Tibial nerve (tissue), 4 donors: ENCODE measurements around the gene SYDE1. TPM values are rescaled to one million over a fixed set of nuclear protein-coding genes. Genes with fewer than 3 reads are reported as not detected.
"Not testable (repeated sequence)": the region's sequence is repeated elsewhere in the genome, so short reads cannot be mapped to it uniquely, and the experiment has no call there.

ENCODE experiments used
- DNase-seq, 2 donors: peaks; one replicate each; pipeline ENCODE4 v3.0.0-alpha.2; 2019; ENCODE audit warnings: low spot score in 2 of 2
- H3K27ac ChIP-seq, 4 donors: fragments of 200-600 bp; sonication (generic) in 3 of 4; one replicate each; pipeline ENCODE4 v1.5.1; 2017 to 2019; ENCODE audit warnings: mild to moderate bottlenecking in 1 of 4
- H3K27me3 ChIP-seq, 2 donors: fragments of 200-600 bp; sonication (generic) in 1 of 2; one replicate each; pipeline versions ENCODE4 v1.5.1 to v1.6.0; 2017 to 2019
- H3K36me3 ChIP-seq, 3 donors: fragments of 200-600 bp; sonication (generic); one replicate each; pipeline ENCODE4 v1.5.1; 2018 to 2019
- H3K4me1 ChIP-seq, 4 donors: fragments of 200-600 bp; sonication (generic) in 3 of 4; one replicate each; pipeline ENCODE4 v1.5.1; 2017 to 2019
- H3K4me3 ChIP-seq, 4 donors: fragments of 200-600 bp; sonication (generic) in 3 of 4; one replicate each; pipeline ENCODE4 v1.5.1; 2017 to 2019; ENCODE audit warnings: mild to moderate bottlenecking in 1 of 4, moderate library complexity in 1 of 4
- H3K9me3 ChIP-seq, 4 donors: fragments of 200-600 bp; sonication (generic) in 3 of 4; one replicate each; pipeline ENCODE4 v1.5.1; 2017 to 2019
- CTCF ChIP-seq, 5 experiments: fragments of 200-600 bp in 3 of 5; fragments of 450-650 bp in 2 of 5; sonication (generic) in 3 of 5; IDR thresholded peaks; one replicate each; pipeline ENCODE4 v1.5.1; 2016 to 2019; ENCODE audit warnings: antibody characterized with exemption in 5 of 5, mild to moderate bottlenecking in 3 of 5, moderate library complexity in 2 of 5
- EP300 ChIP-seq, 2 donors: sonication (generic); formaldehyde crosslinking; IDR thresholded peaks; one replicate each; pipeline ENCODE4 v1.6.1; 2017; ENCODE audit warnings: antibody characterized with exemption in 2 of 2, mild to moderate bottlenecking in 1 of 2
- POLR2A ChIP-seq, 2 donors: fragments of 450-650 bp; IDR thresholded peaks; one replicate each; pipeline ENCODE4 v1.6.1; 2017; ENCODE audit warnings: antibody characterized with exemption in 2 of 2, mild to moderate bottlenecking in 2 of 2, moderate library complexity in 2 of 2
- WGBS, 2 donors: methylation state at CpG; one replicate each; pipeline ENCODE4 v1.1.5; 2018; 5-methylcytosine and 5-hydroxymethylcytosine counted together
- total RNA-seq, 4 donors: library from RNA; depleted of rRNA; stranded (reverse); fragments of >200 nt; gene quantifications; one replicate each; pipeline ENCODE4 v1.1.0, GENCODE V29; 2016

SYDE1 gene
- total RNA-seq = 10 to 100 TPM; 31.9 to 58.6 (median 49.4) TPM

- Histone ChIP-seq H3K9me3 (peaks cover 0 to 29% (median 0%) of the 10 kb centered on the region in 4 donors), H3K27ac (peak within 1 kb of the TSS; percentile 76 to 96 (median 94)), H3K4me3 (peak within 1 kb of the TSS; percentile 65 to 100 (median 88)), H3K27me3 (no peaks in the 10 kb centered on the region), H3K36me3 (peaks cover 0 to 37% (median under 1%) of the 10 kb centered on the region in 3 donors), H3K4me1 (peaks cover 0 to 24% (median 2%) of the 10 kb centered on the region in 4 donors)
- TF ChIP-seq POLR2A (IDR thresholded peaks at IDR 0.05) (peak; percentile 12 to 31), EP300 (IDR thresholded peaks at IDR 0.05) (peak in 1 of 2 donors; percentile 52), CTCF (IDR thresholded peaks at IDR 0.05) (no peak)
- DNase-seq = no peak
- 1 to 2% methylated on average over 32 to 60 of the region's 78 CpGs for WGBS, 2 donors
Observed at GRCh38 chr19:15107061-15108010, at the start of gene SYDE1. Gene SYDE1, plus strand, starts transcription at chr19:15107401. Its CDS starts 33 bp downstream, at chr19:15107434.

- WGBS, 2 donors = 84% methylated on average over 12 of the region's 12 CpGs
- Histone ChIP-seq H3K27me3 (no peaks in the 10 kb centered on the region), H3K36me3 (no peaks in the 10 kb centered on the region), H3K4me1 (no peaks in the 10 kb centered on the region), H3K9me3 (peaks cover 0 to 4% (median 0%) of the 10 kb centered on the region in 4 donors), H3K27ac (no peak overlapping the region), H3K4me3 (no peak overlapping the region)
- TF ChIP-seq EP300 (IDR thresholded peaks at IDR 0.05) = no peak
- TF ChIP-seq POLR2A (IDR thresholded peaks at IDR 0.05) = no peak
- TF ChIP-seq CTCF (IDR thresholded peaks at IDR 0.05) = no peak
- DNase-seq = no peak
Observed at GRCh38 chr19:15062036-15062435, 45.2 kb upstream of the SYDE1 start.

- not testable (repeated sequence) for H3K27ac ChIP-seq
Observed at GRCh38 chr19:15070386-15070785, 36.8 kb upstream of the SYDE1 start.

DNA sequence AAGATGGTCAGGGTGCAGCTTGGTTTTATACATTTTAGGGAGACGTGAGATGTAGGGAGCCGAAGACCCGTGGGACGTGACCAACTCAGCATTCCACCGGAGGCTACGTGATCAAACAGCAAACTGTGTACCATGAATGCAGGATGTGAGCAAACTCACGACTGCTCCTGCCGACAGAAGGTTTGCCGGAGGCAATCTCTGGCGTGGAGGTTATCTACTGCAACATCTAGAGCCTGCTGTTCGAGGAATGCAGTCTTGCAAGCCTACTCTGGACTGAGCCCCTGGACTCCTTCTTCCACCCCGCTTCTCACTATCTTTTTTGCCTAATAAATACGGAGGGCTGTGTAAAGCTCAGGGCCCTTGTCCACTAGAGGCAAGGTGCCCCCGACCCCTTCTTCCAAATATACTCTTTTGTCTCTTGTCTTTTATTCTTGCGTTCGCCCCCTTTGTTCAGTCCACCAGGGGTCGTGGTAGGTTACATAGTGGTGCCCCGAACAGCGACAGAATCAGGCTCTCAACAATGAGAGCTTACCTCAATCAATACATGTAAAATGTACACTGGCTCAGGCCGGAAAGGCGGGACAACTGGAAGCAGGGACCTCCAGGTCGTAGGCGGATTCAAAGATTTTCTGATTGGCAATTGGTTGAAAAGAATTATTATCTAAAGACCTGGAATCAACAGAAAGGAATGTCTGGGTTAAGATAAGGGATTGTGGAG, 34.1 kb upstream of the SYDE1 start:
- no peak for TF ChIP-seq POLR2A (IDR thresholded peaks at IDR 0.05)
- TF ChIP-seq CTCF (IDR thresholded peaks at IDR 0.05) = no peak
- H3K27ac ChIP-seq = no peak overlapping the region
- DNase-seq = no peak
- no peaks in the 10 kb centered on the region for H3K4me1 ChIP-seq
- 74 to 77% methylated on average over 23 of the region's 23 CpGs for WGBS, 2 donors
- peaks cover 0 to 4% of the 10 kb centered on the region in 2 donors for H3K27me3 ChIP-seq
- no peaks in the 10 kb centered on the region for H3K9me3 ChIP-seq
- no peaks in the 10 kb centered on the region for H3K36me3 ChIP-seq
- H3K4me3 ChIP-seq = no peak overlapping the region

More at GRCh38 chr19:15070386-15070785, 36.8 kb upstream of the SYDE1 start:
- H3K4me3 ChIP-seq, H3K36me3 ChIP-seq, DNase-seq, H3K27me3 ChIP-seq, H3K4me1 ChIP-seq, H3K9me3 ChIP-seq: not testable (repeated sequence)
- 41 to 61% methylated on average over 4 of the region's 4 CpGs for WGBS, 2 donors

DNA sequence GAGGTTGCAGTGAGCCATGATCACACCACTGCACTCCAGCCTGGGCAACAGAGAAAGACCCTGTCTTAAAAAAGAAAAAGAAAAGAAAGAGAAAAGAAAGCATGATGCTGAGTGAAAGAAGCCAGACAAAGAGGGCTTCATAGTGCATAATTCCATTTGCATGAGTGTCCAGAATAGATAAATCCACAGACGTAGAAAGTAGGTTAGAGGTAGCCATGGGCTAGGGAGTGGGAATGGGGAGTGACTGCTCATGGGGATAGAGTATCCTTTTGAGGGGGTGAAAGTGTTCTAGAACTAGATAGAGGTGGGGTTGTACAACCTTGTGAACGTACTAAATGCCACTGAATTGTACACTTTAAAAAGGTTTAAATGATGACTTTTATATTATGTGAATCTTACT, 32.8 kb upstream of the SYDE1 start:
- peaks cover 0 to 4% of the 10 kb centered on the region in 2 donors for H3K27me3 ChIP-seq
- WGBS, 2 donors = 55% methylated on average over 2 of the region's 2 CpGs
- no peak for DNase-seq
- no peak for TF ChIP-seq CTCF (IDR thresholded peaks at IDR 0.05)
- TF ChIP-seq EP300 (IDR thresholded peaks at IDR 0.05) = no peak
- TF ChIP-seq POLR2A (IDR thresholded peaks at IDR 0.05) = no peak
- H3K4me3 ChIP-seq = no peak overlapping the region
- H3K4me1 ChIP-seq = no peaks in the 10 kb centered on the region
- no peaks in the 10 kb centered on the region for H3K9me3 ChIP-seq
- no peaks in the 10 kb centered on the region for H3K36me3 ChIP-seq
- H3K27ac ChIP-seq = no peak overlapping the region
